Measurements from ENCODE around the gene SS18L1.

DNA sequence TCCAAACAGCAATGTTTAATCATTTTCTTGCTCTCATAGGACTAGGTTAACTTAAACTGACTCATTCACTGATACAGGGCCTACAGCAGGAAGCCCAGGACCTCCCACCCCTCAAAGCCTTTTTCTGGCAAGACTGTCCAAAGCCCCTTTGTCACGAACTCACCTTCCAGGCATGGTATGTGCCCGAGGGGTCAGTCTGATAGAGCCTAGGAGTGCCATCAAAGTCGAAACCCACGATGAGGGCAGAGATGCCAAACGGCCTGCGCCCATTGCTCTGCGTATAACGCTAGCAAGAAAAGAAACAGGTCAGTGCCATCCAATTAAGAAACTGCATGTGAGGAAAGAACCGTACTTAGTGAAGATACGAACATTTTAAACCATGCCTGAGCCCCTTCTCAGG lies 4.7 kb upstream of the SS18L1 start:
- TF ChIP-seq, protein P1, sequence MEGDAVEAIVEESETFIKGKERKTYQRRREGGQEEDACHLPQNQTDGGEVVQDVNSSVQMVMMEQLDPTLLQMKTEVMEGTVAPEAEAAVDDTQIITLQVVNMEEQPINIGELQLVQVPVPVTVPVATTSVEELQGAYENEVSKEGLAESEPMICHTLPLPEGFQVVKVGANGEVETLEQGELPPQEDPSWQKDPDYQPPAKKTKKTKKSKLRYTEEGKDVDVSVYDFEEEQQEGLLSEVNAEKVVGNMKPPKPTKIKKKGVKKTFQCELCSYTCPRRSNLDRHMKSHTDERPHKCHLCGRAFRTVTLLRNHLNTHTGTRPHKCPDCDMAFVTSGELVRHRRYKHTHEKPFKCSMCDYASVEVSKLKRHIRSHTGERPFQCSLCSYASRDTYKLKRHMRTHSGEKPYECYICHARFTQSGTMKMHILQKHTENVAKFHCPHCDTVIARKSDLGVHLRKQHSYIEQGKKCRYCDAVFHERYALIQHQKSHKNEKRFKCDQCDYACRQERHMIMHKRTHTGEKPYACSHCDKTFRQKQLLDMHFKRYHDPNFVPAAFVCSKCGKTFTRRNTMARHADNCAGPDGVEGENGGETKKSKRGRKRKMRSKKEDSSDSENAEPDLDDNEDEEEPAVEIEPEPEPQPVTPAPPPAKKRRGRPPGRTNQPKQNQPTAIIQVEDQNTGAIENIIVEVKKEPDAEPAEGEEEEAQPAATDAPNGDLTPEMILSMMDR (IDR thresholded peaks at IDR 0.05; ENCODE audit: insufficient read depth, low read length, poor library complexity, severe bottlenecking): no peak
- no peak for TF ChIP-seq EZH2phosphoT487 (conservative IDR thresholded peaks at IDR 0.05; ENCODE audit: low read length)

Data from SU-DHL-6 (cell line).